Measurements from ENCODE around the gene TRIM21. TPM values are rescaled to one million over a fixed set of nuclear protein-coding genes. Genes with fewer than 3 reads are reported as not detected.

The TRIM21 gene
- polyA plus RNA-seq, 2 of the 4 experiments (the other 2 are of a cell fraction): 11.3 to 15.6 TPM

GRCh38 chr11:4388221-4388620 is 5.3 kb downstream of the TRIM21 start:
- no peak overlapping the region for H3K4me3 ChIP-seq
- FAIRE-seq: no peak
- H3K9me3 ChIP-seq: no peaks in the 10 kb centered on the region
- H3K4me2 ChIP-seq: no peak overlapping the region
- no peak overlapping the region for H3K27ac ChIP-seq
- ATAC-seq: no peak
- CTCF ChIA-PET: interaction anchor here (2.0 kb wide), 1 partner anchor 201 kb away, joined by 10 read pairs; no protein-coding TSS in a partner anchor
- POLR2A ChIA-PET: no interaction called here
- 88% methylated on average over 2 of the region's 2 CpGs for WGBS (ENCODE audit: missing lambda C conversion rate)
- TF ChIP-seq NR3C1 (IDR thresholded peaks at IDR 0.05) (no peak), TP53 (CRISPR knock-in tag; IDR thresholded peaks at IDR 0.05) (no peak), TFCP2L1 (CRISPR knock-in tag; IDR thresholded peaks at IDR 0.05) (no peak), EP300 (IDR thresholded peaks at IDR 0.05) (no peak), EHF (CRISPR knock-in tag; IDR thresholded peaks at IDR 0.05) (no peak), BHLHE40 (IDR thresholded peaks at IDR 0.05; ENCODE audit: low read depth, low read length) (no peak), CHD4 (IDR thresholded peaks at IDR 0.05; ENCODE audit: borderline replicate concordance) (no peak), CBX8 (IDR thresholded peaks at IDR 0.05) (no peak), GATA3 (IDR thresholded peaks at IDR 0.05; ENCODE audit: borderline replicate concordance) (no peak), ZSCAN20 (CRISPR knock-in tag; IDR thresholded peaks at IDR 0.05) (no peak), CHD2 (IDR thresholded peaks at IDR 0.05; ENCODE audit: low read length, partially characterized antibody) (no peak), FOXS1 (CRISPR knock-in tag; IDR thresholded peaks at IDR 0.05) (no peak), HDAC2 (IDR thresholded peaks at IDR 0.05) (no peak)
- TF ChIP-seq, protein P1, sequence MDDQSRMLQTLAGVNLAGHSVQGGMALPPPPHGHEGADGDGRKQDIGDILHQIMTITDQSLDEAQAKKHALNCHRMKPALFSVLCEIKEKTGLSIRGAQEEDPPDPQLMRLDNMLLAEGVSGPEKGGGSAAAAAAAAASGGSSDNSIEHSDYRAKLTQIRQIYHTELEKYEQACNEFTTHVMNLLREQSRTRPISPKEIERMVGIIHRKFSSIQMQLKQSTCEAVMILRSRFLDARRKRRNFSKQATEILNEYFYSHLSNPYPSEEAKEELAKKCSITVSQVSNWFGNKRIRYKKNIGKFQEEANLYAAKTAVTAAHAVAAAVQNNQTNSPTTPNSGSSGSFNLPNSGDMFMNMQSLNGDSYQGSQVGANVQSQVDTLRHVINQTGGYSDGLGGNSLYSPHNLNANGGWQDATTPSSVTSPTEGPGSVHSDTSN (IDR thresholded peaks at IDR 0.05): no peak
- DNase-seq (ENCODE audit: low read depth in 1 of 2, low spot score in 1 of 2): no peak
- H3K4me1 ChIP-seq: no peaks in the 10 kb centered on the region

GRCh38 chr11:4385978-4386740 is 7.3 kb downstream of the TRIM21 start:
- WGBS (ENCODE audit: missing lambda C conversion rate): 89% methylated on average over 3 of the region's 3 CpGs
- DNase-seq (ENCODE audit: low read depth in 1 of 2, low spot score in 1 of 2): no peak
- H3K4me3 ChIP-seq: no peak overlapping the region
- no peak for ATAC-seq
- no peaks in the 10 kb centered on the region for H3K4me1 ChIP-seq
- no peak for TF ChIP-seq E2F6 (IDR thresholded peaks at IDR 0.05; ENCODE audit: borderline replicate concordance, low read depth)
- TF ChIP-seq JUNB (IDR thresholded peaks at IDR 0.05): no peak
- H3K27ac ChIP-seq: no peak overlapping the region
- no peak for FAIRE-seq
- H3K4me2 ChIP-seq: no peak overlapping the region
- ChIA-PET POLR2A (no interaction called here), CTCF (no interaction called here)
- no peaks in the 10 kb centered on the region for H3K9me3 ChIP-seq

GRCh38 chr11:4381901-4382300 is 11.6 kb downstream of the TRIM21 start:
- FAIRE-seq (no peak), ATAC-seq (no peak), DNase-seq (ENCODE audit: low read depth in 1 of 2, low spot score in 1 of 2) (no peak)
- Histone ChIP-seq H3K9me3 (no peaks in the 10 kb centered on the region), H3K4me3 (no peak overlapping the region), H3K27ac (no peak overlapping the region), H3K4me1 (no peaks in the 10 kb centered on the region), H3K4me2 (no peak overlapping the region)
- WGBS (ENCODE audit: missing lambda C conversion rate): 34% methylated on average over 2 of the region's 2 CpGs
- TF ChIP-seq POLR2AphosphoS2 (conservative IDR thresholded peaks at IDR 0.05; ENCODE audit: low read length) (no peak), JUN (IDR thresholded peaks at IDR 0.05) (no peak), KDM1A (IDR thresholded peaks at IDR 0.05; ENCODE audit: low read depth) (no peak), NFE2L2 (conservative IDR thresholded peaks at IDR 0.05; ENCODE audit: low read length) (no peak), ZSCAN20 (CRISPR knock-in tag; IDR thresholded peaks at IDR 0.05) (no peak)
- CTCF ChIA-PET: no interaction called here
- POLR2A ChIA-PET: no interaction called here

DNA sequence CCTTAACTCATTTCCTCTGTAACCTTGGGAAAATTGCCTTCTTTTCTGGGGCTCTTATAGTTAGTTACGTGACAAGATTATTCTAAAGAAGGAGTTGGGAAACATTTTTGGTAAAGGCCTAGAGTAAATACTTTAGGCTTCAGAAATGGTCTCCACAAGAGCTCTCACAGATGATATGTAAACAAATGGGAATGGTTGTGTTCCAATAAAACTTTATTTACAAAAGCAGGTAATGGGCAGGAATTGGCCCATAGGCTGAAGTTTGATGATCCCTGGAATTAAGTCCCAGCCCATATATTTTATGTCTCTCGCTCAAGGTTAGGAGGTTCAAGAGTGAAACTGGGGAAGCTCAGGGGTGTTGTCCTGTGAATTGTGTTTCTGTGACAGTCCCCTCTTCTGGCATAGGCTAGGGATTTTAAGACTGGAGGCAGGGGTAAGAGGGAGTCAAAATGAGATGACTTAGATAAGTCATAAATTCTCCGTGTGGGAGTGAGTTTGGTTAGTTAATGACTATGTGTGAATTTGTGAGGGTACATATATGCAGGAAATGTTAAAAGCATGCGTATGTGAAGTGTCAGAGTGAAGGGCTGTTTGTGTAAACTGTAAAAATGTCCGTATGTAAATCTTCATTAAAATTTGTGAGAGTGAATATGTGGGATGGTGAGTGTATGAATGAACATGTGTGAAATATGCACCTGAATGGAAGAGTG is 17.9 kb downstream of the TRIM21 start:
- no peak for ATAC-seq
- no peaks in the 10 kb centered on the region for H3K4me1 ChIP-seq
- DNase-seq (ENCODE audit: low read depth in 1 of 2, low spot score in 1 of 2): no peak
- WGBS (ENCODE audit: missing lambda C conversion rate): 23% methylated on average over 5 of the region's 5 CpGs
- ChIA-PET POLR2A (no interaction called here), CTCF (no interaction called here)
- H3K9me3 ChIP-seq: no peaks in the 10 kb centered on the region
- H3K4me2 ChIP-seq: no peak overlapping the region
- H3K4me3 ChIP-seq: no peak overlapping the region
- no peak for TF ChIP-seq CEBPB (IDR thresholded peaks at IDR 0.05)
- no peak overlapping the region for H3K27ac ChIP-seq
- FAIRE-seq: no peak
